ENCODE measurements around the gene MROH7. TPM values are rescaled to one million over a fixed set of nuclear protein-coding genes. Genes with fewer than 3 reads are reported as not detected.
A peak's percentile ranks its signal among the peaks of the same experiment; 100 is the strongest.

The MROH7 gene
- total RNA-seq, 2 donors from 2014 or later = 5.2 to 18.0 TPM

GRCh38 chr1:54665852-54666251 is 24.3 kb downstream of the MROH7 start:
- no peaks in the 10 kb centered on the region for H3K4me1 ChIP-seq (replicated peaks)
- DNase-seq (ENCODE audit: low spot score) = no peak
- no peaks in the 10 kb centered on the region for H3K9me3 ChIP-seq
- H3K27ac ChIP-seq = no peak overlapping the region
- H3K36me3 ChIP-seq = no peaks in the 10 kb centered on the region
- TF ChIP-seq POLR2AphosphoS5 (IDR thresholded peaks at IDR 0.05) (no peak), POLR2A (IDR thresholded peaks at IDR 0.05) (no peak)
- no peak overlapping the region for H3K4me3 ChIP-seq
- 90% methylated on average over 5 of the region's 5 CpGs for WGBS
- intact Hi-C loops (cut with DNase I) = no loop called here
- no peaks in the 10 kb centered on the region for H3K27me3 ChIP-seq (replicated peaks; ENCODE audit: insufficient read depth)

GRCh38 chr1:54666333-54666732 is 24.7 kb downstream of the MROH7 start:
- no peak for DNase-seq (ENCODE audit: low spot score)
- intact Hi-C loops (cut with DNase I) = no loop called here
- no peaks in the 10 kb centered on the region for H3K27me3 ChIP-seq (replicated peaks; ENCODE audit: insufficient read depth)
- no peak overlapping the region for H3K4me3 ChIP-seq
- no peaks in the 10 kb centered on the region for H3K4me1 ChIP-seq (replicated peaks)
- 92% methylated on average over 6 of the region's 6 CpGs for WGBS
- no peaks in the 10 kb centered on the region for H3K36me3 ChIP-seq
- no peak overlapping the region for H3K27ac ChIP-seq
- H3K9me3 ChIP-seq = no peaks in the 10 kb centered on the region
- no peak for TF ChIP-seq POLR2AphosphoS5 (IDR thresholded peaks at IDR 0.05)
- TF ChIP-seq POLR2A (IDR thresholded peaks at IDR 0.05) = no peak
- TF ChIP-seq CTCF (IDR thresholded peaks at IDR 0.05) = no peak

- H3K4me3 ChIP-seq = no peak overlapping the region
- TF ChIP-seq POLR2AphosphoS5 (IDR thresholded peaks at IDR 0.05) (no peak), CTCF (IDR thresholded peaks at IDR 0.05) (no peak), POLR2A (IDR thresholded peaks at IDR 0.05) (no peak)
- no peak overlapping the region for H3K27ac ChIP-seq
- no peak for DNase-seq (ENCODE audit: low spot score)
- intact Hi-C loops (cut with DNase I) = no loop called here
- H3K27me3 ChIP-seq (replicated peaks; ENCODE audit: insufficient read depth) = no peaks in the 10 kb centered on the region
- H3K9me3 ChIP-seq = no peaks in the 10 kb centered on the region
- H3K36me3 ChIP-seq = no peaks in the 10 kb centered on the region
- WGBS = 88% methylated on average over 2 of the region's 2 CpGs
- H3K4me1 ChIP-seq (replicated peaks) = no peaks in the 10 kb centered on the region
Measured at GRCh38 chr1:54667797-54668196, 26.2 kb downstream of the MROH7 start.

- 83% methylated on average over 2 of the region's 2 CpGs for WGBS
- Histone ChIP-seq H3K4me1 (replicated peaks) (no peaks in the 10 kb centered on the region), H3K4me3 (no peak overlapping the region), H3K27ac (no peak overlapping the region), H3K9me3 (no peaks in the 10 kb centered on the region), H3K27me3 (replicated peaks; ENCODE audit: insufficient read depth) (no peaks in the 10 kb centered on the region), H3K36me3 (no peaks in the 10 kb centered on the region)
- no peak for DNase-seq (ENCODE audit: low spot score)
- intact Hi-C loops (cut with DNase I) = no loop called here
- no peak for TF ChIP-seq CTCF (IDR thresholded peaks at IDR 0.05)
- no peak for TF ChIP-seq POLR2AphosphoS5 (IDR thresholded peaks at IDR 0.05)
Measured at GRCh38 chr1:54668567-54668966, 27.0 kb downstream of the MROH7 start.

GRCh38 chr1:54671985-54672608 is 30.5 kb downstream of the MROH7 start:
- Histone ChIP-seq H3K4me3 (no peak overlapping the region), H3K9me3 (no peaks in the 10 kb centered on the region), H3K27ac (no peak overlapping the region), H3K27me3 (replicated peaks; ENCODE audit: insufficient read depth) (no peaks in the 10 kb centered on the region), H3K4me1 (replicated peaks) (no peaks in the 10 kb centered on the region), H3K36me3 (no peaks in the 10 kb centered on the region)
- intact Hi-C loops (cut with DNase I) = no loop called here
- WGBS = 71% methylated on average over 6 of the region's 6 CpGs
- TF ChIP-seq POLR2A (IDR thresholded peaks at IDR 0.05) (no peak), CTCF (IDR thresholded peaks at IDR 0.05) (peak; percentile 34 to 74 (median 60))
- DNase-seq (ENCODE audit: low spot score) = peak; percentile 7
